HG02970 (cell line): ENCODE measurements around the gene LATS2.

Experiments used
- ATAC-seq: cut with Tn5 transposase; IDR thresholded peaks from one replicate; pipeline ENCODE4 v1.9.1; 2021; ENCODE audit warnings: mild to moderate bottlenecking, moderate library complexity, moderate number of reproducible peaks; ENCODE audit not compliant: unreplicated experiment, low FRiP score

Gene LATS2

GRCh38 chr13:20995245-20995838 is 66.0 kb downstream of the LATS2 start:
- ATAC-seq, result no peak

- no peak for ATAC-seq
Measured at GRCh38 chr13:20994441-20994821, 67.0 kb downstream of the LATS2 start.

GRCh38 chr13:20993661-20994440 is 67.5 kb downstream of the LATS2 start:
- ATAC-seq, result no peak

GRCh38 chr13:20993211-20993610 is 68.2 kb downstream of the LATS2 start:
- no peak for ATAC-seq

- ATAC-seq, result no peak
Measured at GRCh38 chr13:20991741-20992520, 69.5 kb downstream of the LATS2 start.

DNA sequence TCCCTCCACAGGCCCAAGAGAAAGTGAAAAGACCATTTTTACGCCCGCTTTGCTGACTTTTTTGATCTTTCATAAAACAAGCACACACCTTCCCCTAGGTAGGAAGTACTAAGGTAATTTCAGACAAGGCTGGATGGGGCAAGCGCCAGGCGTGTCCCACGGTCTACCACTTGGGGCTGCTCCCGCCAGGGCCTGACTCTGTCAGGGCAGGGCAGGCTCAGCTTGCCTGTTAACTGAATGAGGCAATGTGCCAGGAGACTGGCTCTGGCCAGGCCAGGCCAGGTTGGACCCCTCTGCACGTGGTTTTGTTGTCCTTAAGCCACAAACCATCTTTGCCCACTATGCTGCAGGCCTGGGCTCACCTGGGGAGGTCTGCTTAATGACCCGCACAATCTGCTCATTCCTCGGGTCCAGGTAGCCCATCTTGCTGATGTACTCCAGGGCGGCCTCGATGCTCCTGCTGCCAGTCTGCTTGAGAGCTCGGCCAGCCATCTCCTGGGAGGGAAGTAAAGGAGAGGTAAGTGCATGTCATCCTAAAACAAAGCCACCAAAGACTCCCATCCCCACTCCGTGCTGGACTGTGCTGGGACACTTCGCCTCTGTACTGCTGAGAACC is 70.4 kb downstream of the LATS2 start:
- no peak for ATAC-seq

DNA sequence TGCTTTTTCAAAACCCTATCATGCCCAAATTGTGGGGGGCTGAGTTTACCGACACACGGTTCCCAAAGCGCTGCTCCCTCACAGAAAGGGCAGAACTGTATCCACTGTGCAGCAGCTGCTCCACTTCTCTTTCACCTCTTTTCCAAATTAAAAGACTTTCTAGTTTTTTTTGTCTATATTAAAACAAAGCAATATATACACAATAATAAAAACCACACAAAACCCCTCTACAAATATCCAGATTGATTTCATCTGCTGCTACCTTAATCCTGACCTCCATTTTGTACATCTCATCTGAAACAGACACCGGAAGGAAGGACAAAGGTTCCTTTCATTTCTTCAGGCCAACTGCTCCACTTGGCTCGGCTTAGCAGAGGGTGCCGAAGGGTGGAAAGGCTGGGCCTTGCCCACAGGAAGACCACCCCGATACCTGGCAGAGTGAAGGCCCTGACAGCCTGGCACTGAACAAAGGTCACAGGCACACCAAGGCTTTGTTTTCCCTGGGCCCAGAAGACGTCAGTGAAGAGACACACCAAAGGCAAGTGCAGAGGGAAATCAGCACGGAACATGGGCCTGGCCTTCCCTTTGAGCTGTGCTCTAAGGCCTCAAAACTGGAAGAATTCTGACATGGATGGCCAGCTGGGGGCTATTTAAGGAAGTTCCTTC is 71.6 kb downstream of the LATS2 start:
- no peak for ATAC-seq

GRCh38 chr13:20988909-20989655 is 72.3 kb downstream of the LATS2 start:
- no peak for ATAC-seq

GRCh38 chr13:20988033-20988908 is 73.1 kb downstream of the LATS2 start:
- no peak for ATAC-seq

DNA sequence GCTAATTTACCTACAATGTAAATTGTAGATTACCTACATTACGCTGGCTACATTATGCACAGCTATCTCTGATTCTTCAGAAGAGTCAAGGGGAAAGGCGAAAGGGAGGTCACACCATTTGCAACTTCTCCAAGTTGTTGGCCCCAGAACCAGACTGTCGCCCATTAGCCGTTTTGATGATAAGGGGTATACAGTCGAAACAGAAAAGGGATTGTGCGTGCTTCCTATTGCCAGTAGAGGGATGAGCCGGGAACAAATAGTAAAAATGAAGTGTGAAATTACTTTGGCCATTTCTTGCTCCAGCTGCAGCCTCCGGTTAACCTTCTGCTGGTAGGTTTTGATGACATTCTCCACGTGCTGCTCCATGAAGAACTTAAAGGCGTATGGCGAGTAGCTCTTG is 73.8 kb downstream of the LATS2 start:
- no peak for ATAC-seq

DNA sequence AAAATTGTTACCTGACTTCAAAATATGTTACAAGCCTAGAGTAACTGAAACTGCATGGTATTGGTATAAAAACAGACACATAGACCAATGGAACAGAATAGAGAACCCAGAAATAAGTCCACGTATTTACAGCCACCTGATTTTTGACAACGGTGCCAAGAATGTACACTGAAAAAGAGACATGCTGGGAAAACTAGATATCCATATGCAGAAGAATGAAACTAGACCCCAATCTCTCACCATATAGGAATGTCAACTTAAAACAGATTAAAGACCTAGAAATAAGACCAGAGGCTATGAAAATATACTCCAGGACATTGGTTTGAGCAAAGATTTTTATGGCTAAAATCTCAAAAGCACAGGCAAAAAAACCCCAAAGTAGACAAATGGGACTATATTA is 76.5 kb downstream of the LATS2 start:
- no peak for ATAC-seq

GRCh38 chr13:20983386-20983785 is 78.0 kb downstream of the LATS2 start:
- no peak for ATAC-seq

GRCh38 chr13:20981370-20982095 is 79.9 kb downstream of the LATS2 start:
- no peak for ATAC-seq

DNA sequence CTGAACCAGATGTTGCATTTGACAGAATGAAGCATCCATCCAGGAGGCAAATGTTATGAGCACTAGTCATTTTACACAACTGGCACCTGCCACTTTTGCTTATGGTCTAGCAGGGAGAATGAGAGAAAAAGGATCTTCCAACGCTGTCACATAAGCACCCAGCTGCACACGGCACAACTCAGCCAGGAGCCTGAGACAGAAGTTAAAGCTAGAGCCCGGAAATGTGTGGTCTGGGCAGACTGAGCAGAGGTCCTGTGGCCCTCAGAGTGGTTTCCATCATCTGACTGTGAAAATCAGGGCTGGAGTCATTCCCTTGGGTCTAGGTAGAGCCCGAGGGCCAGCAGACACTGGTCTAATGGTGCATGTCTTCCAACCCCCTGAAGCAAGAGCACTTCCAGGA is 80.5 kb downstream of the LATS2 start:
- no peak for ATAC-seq

GRCh38 chr13:20980430-20980829 is 81.0 kb downstream of the LATS2 start:
- no peak for ATAC-seq

- ATAC-seq, result no peak
Measured at GRCh38 chr13:20977394-20977793, 84.0 kb downstream of the LATS2 start.

DNA sequence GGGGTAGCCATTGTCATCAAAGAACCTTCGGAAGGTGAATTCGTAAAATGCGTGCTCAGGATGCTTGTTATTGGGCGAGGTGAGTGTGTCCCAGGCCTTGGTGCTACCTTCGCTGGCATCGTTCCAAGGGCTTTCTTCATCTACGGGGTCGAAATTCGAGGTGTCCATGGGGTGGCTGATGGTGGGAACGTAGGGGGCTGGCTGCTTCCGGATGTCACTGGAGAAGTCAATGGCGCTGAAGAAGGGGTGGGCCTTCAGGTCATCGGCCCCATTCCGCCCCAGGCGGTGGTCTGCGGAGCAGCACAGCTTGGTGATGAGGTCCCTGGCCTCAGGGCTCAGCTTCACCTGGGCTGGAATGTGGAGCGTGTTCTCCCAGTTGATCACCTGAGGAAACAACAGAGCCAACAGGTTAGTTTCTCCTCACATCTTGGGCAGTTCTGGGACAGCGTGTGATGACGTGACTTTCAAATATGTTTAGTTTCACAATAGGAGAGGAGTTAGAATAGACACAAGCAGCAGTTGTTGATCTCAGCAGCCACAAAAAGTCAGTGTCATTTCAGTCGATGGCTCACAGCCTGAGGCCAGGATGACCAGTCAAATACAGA is 86.3 kb downstream of the LATS2 start:
- ATAC-seq, result no peak

GRCh38 chr13:20973886-20974425 is 87.4 kb downstream of the LATS2 start:
- no peak for ATAC-seq
